GM10847 (cell line): ENCODE data around the gene DNMT3L.
"Not testable (repeated sequence)": the region's sequence is repeated elsewhere in the genome, so short reads cannot be mapped to it uniquely, and the experiment has no call there.

Source experiments
- POLR2A ChIP-seq: IDR thresholded peaks from 2 replicates; pipeline ENCODE4 v1.6.1; 2011; ENCODE audit not compliant: insufficient read length; ENCODE audit errors: extremely low read depth

The DNMT3L gene

DNA sequence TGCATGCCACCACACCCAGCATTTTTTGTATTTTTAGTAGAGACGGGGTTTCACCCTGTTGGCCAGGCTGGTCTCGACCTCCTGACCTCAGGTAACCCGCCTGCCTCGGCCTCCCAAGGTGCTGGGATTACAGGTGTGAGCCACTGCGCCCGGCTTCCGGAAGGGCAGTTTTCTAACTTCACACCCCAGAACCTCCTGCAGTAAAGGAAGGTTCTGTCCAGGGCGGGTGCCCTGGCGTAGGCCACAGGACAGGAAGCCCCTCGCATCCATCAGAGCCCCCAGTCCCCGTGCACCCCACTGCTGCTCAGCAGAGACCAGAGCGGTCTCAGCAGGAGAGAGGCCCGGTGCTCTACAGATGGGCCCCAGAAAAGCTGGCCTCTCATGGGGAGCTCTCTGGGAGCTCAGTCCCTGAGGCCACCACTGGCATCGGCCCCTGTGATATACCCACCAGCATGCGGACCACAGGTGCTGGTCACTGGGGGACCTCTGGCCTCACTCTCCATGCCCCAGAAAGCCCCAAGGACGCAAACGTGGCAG, 4.1 kb upstream of the DNMT3L start:
- no peak for TF ChIP-seq POLR2A

DNA sequence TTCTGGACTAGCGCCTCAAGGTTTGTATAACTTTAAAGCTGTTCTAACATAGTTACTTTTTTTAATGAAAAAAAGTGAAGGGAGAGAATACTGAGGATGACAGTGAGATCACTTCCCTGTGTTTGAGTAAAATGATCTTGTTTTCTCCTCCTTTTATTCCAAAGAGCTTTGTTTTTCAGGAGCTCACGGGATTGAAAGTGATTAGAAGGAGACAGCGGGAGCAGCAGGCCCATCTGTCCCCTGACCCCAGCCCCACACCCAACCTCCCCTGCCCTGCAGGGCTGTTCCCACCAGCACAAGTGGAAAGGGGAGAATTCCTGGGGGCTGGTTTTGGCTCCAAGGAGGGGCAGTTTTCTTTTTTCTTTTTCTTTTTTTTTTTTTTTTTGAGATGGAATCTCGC, 2.1 kb upstream of the DNMT3L start:
- no peak for TF ChIP-seq POLR2A

DNA sequence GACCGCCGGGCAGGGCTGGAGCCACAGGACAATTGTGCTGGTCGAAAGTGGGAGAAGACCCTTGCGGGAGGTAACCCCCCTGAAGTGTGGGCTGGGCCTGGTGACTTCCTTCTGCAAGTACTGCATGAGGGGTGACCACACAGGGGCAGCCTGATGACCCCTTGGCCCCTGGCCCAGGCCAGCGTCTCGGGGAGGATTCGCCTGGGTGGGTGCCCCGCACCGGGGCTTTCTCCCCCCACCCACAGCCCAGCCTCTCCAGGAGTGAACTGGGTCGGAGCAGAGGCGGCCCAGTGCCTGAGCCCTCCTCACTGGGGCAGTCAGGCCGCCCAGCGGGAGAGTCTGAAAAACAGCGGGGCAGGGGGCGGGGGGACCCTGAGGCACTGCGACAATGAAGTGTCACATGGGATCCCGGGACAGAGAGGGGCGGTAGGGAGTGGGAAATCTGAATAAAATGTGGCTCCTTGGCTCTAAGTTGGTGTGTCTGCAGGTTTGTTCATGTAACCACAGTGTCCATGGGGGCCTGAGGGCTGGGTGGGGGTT, 1.6 kb upstream of the DNMT3L start:
- no peak for TF ChIP-seq POLR2A

DNA sequence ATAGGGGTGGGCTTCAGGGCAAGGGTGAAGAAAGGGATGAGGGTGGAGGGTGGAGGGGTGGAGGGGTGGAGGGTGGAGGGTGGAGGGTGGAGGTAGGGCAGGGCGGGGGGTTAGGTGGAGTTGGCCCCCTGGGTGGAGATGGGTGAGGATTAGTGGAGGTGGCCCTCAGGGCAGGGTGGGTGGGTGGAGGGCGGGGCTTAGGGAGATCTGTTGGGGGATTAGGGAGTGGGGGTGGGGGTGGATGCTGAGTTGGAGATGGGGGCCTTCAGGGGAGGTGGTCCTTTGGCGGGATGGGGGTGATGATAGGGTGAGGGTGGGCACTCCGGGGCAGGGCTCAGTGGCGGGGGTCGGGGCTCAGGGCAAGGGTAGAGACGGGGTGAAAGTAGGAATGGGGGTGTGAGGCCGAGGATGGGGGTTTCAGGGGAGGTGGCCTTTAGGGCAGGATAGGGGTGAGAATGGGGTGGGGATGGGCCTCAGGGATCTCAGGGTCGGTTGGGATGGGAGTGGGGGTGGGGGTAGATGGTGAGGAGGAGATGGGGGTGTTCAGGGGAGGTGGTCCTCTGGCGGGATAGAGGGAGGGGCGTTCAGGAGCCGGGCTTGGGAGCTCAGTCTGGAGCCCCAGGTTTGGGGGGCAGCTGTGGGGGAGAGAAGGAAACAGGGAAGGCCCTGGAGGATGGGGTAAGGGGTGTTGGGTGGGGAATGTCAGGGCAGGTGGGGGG, 800 bp upstream of the DNMT3L start:
- TF ChIP-seq POLR2A, result no peak

DNA sequence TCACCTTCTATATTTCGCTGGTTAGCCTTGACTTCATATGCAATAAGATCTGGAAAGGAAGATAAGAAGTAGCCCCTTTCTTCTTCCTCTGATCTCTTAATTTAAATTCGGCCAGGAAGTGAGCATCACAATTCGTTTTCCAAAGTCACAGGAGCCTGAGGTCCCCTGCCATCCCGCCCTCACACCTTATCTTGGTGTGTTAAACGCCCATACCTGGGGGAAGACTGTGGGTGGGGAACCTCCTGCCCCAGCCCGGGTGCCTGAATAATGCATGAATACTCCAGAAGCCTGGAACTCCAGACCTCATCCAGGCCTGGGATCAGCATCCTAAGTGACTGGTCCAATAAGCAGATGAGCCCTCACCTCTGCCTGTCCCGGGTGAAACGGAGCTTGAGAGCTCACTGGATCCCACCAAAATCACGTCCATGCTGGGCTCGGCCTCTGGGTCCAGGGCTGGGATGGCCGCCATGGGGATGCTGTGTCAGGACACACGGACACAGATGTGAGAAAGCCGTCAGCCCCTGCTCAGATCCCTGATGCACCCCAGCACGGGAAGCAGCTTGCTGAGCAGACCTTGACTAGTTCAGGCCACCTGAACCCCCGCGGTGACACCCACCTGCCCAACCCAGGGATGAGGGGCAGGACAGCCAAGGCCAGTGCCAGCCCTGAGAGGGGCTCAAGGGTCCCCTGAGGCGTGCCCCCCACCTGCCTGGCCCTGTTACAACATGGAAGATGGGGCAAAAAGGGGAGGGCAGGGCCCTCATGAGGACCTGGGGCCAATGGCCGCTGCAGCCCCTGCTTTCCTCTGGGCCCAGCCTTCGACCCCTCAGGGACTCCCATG, 686 bp downstream of the DNMT3L start:
- no peak for TF ChIP-seq POLR2A

DNA sequence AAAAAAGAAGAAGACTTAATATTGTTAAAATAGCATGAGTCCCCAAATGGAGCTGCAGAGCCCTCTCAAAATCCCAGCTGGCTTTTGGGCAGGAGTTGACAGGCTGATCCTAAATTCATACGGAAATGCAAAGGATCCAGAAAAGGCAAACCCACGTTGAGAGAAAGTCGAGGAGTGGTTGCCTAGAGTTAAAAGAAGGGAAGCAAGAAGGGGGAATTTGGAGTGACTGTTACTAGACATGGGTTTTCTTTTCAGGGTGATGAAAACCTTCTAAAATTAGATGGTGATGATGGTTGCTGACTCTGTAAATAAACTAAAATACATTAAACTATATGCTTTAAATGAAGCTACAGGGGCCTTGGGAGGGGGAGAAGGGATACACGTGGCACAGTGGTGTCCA, 1.6 kb downstream of the DNMT3L start:
- TF ChIP-seq POLR2A, result no peak

DNA sequence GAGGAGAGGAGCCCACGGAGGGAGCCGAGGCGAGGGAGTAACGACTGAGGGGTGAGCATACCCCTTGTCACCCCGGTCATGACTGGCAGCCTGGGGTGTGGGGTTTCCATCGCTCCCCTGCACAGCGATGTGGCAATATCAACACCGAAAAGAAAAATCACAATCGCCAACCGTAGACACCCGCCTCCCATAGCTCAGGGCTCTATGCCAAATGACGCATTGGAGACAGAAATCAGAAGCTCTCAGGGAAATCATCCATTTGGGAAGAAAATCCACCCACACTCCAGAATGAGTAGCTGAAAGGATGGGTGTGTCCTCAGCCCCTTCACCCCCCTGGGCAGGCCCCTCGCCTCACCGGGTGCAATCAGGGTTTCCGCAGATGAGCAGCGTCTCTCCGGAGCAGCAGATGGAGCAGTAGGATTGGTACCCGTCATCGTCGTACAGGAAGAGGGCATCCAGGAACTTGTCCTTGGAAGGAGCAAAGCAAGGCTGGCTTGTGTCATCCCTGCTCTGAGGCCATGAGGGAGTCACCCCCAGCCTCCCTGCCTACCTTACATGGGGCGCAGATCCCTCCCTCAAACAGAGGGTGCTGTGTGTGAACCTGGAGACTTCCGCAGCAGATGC, 2.5 kb downstream of the DNMT3L start:
- no peak for TF ChIP-seq POLR2A

DNA sequence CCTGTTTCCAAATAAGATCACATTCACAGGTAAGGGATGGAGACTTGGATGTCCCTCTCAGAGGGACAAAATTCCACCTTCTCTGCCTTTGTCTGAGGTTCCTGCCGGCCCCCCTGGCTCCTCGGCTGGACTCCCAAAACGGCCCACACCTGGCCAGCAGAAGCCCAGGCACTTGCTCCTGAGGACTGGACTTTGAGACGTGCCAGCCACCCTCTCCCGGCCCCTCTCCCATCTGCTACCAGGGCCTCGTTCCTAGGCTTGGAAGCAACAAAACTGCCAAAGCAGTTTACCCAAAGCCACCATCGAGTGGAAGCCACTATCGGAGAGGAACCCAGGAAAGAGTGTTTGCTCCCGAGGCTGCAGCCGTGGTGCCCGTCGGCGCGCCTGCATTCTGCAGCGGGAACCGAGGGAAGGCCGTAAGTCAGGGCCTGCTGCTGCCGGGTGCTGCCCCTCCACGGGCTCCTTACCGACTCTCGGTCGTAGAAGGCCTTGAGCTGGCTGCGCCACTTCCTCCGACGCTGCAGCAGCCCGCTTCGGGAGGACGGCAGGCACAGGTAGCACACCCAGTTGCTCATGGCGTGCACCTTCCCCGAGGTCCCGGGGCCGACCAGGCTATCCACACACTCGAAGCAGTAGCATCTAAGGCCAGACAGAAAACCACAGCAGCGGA, 3.5 kb downstream of the DNMT3L start:
- no peak for TF ChIP-seq POLR2A

DNA sequence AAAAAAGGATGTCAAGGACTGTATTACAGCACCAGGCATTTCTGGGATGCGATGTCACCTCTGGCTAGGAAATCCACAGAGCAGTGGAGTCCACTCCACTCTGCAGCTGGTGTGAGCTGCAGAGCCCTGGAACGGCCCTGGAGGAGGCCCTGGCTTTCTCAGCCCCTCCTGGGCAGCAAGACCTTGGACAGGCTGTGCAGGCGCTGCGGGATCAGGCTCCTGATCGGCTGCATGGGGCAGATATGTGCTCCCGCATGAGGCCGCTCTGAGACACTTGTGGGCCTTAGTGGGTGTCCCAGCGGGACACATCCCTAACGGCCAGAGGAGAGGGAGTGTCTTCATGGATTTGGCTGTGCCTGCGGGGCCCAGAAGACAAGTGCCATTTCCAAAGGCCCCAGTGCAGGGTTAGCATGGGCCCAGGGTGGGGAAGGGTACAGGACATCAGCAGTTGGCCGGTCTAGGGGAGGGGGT, 6.2 kb downstream of the DNMT3L start:
- TF ChIP-seq POLR2A, result no peak

DNA sequence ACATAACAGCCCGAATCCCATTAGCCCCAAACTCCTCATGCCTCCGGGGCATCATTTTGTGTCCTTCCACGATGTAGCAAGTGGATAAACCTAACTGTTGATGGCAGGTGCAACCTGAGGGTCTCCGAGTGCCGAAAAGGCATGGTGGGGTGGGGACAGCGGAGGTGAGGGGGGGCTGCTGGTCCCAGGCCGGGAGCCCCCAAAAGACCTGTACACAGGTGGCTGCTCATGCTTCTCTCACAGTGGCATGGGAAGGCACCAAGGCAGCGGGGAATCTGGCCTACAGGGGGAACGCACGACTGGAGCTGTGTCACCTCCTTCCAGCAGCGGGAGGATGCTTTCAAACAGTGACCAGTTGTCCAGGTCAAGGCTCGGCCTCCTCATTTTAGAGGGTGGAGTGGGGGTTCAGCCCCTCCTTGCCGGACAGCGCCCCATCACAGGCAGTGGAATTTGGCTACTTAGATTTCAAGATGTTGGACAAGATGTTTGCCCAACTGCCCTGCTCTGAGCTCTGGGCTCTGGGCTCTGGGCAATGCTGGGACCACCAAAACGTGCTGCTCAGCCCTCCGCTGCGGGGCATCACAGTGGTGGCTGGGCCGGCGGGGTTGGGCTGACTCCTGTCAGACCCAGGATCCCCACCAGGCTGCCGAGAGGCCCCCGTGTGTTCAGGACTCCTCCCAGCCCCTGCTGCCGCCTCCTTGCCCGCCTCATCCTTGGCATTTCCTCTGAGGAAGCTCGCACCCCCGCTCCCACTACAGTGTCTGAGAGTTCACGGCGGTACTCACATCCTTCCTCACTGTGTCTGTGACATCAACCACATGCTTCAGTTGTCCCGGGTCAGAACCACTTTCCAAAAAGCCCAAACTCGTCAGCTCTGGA, 7.6 kb downstream of the DNMT3L start:
- TF ChIP-seq POLR2A, result no peak

DNA sequence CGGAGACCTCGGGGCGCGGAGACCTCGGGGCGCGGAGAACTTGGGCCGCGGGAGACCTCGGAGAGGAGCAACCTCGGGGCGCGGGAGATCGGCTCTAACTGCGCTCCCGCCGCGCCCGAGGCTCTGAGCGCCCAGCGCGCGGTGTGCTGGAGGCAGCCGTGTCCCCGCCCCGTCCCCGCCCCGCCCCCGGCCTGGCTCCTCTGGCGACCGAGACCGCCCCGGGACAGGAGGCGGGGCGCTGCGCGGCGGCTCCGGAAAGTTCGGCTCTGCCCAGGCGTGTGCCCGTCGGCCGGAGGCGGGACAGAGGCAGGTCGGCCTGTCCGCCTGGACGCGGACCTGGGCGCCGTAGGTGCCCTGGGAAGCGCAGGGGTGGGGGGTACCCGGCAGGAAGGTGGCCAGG, 20.9 kb downstream of the DNMT3L start, which contains the start of gene ICOSLG:
Gene ICOSLG, minus strand, starts transcription at position 102 of the 400 bp plus-strand sequence. CDS start 126 bp downstream, outside the sequence.
- not testable (repeated sequence) for TF ChIP-seq POLR2A

DNA sequence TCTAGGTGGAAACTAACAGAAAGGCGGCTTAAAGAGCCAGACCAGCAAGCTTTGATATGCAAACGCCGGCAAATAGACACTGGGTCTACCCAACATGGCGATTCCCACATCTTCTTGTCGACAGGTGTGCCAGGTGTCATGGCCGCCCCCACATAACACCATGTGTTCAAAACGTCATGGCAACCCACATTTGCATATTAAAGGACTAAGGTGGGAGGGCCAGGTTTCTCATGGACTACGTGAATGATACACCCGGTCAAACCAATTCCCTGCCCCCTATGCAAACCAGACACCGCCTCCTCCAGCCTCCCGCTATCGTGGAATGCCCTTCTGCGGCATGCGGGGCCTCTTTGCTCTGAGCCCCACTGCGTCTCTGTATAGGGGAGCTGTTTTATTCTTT, 62.2 kb downstream of the DNMT3L start:
- no peak for TF ChIP-seq POLR2A
